Stomach (tissue), 4 donors: ENCODE data around the gene PAK1IP1.
"Not testable (repeated sequence)": the region's sequence is repeated elsewhere in the genome, so short reads cannot be mapped to it uniquely, and the experiment has no call there.

Source experiments
- POLR2A ChIP-seq, 4 donors: fragments of 450-650 bp; IDR thresholded peaks; one replicate each; pipeline ENCODE4 v1.6.1; 2016; ENCODE audit warnings: antibody characterized with exemption in 4 of 4, control low read depth in 2 of 4, mild to moderate bottlenecking in 1 of 4, moderate library complexity in 1 of 4
- TF ChIP-seq, protein P1 (sequence below), 7 experiments: fragments of 450-650 bp in 4 of 7; fragments of 200-600 bp in 3 of 7; sonication (generic) in 3 of 7; IDR thresholded peaks; one replicate each; pipeline ENCODE4 v1.5.1; 2016 to 2019; ENCODE audit warnings: antibody characterized with exemption in 7 of 7, control low read depth in 2 of 7, mild to moderate bottlenecking in 1 of 7

DNA sequence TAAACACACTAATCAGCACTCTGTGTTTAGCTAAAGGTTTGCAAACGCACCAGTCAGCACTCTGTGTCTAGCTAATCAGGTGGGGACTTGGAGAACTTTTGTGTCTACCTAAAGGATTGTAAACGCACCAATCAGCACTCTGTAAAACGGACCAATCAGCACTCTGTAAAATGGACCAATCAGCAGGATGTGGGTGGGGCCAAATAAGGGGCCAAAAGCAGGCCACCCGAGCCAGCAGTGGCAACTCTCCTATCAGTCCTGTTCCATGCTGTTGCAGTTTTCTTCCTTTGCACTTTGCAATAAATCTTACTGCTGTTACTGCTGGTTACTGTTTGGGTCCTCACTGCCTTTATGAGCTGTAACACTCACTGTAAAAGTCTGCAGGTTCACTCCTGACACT, 46.9 kb downstream of the PAK1IP1 start:
- TF ChIP-seq, protein P1, sequence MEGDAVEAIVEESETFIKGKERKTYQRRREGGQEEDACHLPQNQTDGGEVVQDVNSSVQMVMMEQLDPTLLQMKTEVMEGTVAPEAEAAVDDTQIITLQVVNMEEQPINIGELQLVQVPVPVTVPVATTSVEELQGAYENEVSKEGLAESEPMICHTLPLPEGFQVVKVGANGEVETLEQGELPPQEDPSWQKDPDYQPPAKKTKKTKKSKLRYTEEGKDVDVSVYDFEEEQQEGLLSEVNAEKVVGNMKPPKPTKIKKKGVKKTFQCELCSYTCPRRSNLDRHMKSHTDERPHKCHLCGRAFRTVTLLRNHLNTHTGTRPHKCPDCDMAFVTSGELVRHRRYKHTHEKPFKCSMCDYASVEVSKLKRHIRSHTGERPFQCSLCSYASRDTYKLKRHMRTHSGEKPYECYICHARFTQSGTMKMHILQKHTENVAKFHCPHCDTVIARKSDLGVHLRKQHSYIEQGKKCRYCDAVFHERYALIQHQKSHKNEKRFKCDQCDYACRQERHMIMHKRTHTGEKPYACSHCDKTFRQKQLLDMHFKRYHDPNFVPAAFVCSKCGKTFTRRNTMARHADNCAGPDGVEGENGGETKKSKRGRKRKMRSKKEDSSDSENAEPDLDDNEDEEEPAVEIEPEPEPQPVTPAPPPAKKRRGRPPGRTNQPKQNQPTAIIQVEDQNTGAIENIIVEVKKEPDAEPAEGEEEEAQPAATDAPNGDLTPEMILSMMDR (IDR thresholded peaks at IDR 0.05), result not testable (repeated sequence)
- not testable (repeated sequence) for TF ChIP-seq POLR2A (IDR thresholded peaks at IDR 0.05)
